H1 (cell line): ENCODE measurements around the gene GNG7. TPM values are rescaled to one million over a fixed set of nuclear protein-coding genes. Genes with fewer than 3 reads are reported as not detected.

ENCODE experiments used
- BCL11A ChIP-seq, 2 experiments: IDR thresholded peaks; one replicate each; pipeline ENCODE4 v1.6.1; 2011; ENCODE audit warnings: low read depth in 2 of 2, low read length in 2 of 2, mild to moderate bottlenecking in 2 of 2
- CHD7 ChIP-seq: fragments of 300-600 bp; sonication (generic); IDR thresholded peaks from 2 replicates; pipeline ENCODE4 v1.7.1; 2012; ENCODE audit warnings: low read length, moderate library complexity, mild to moderate bottlenecking, inconsistent platforms; ENCODE audit not compliant: insufficient replicate concordance
- CTBP2 ChIP-seq: IDR thresholded peaks from 2 replicates; pipeline ENCODE4 v1.7.0; 2011; ENCODE audit warnings: borderline replicate concordance, mild to moderate bottlenecking, moderate library complexity, mixed read lengths, low read length; ENCODE audit not compliant: insufficient read depth, insufficient read length
- KDM4A ChIP-seq: IDR thresholded peaks from one replicate; pipeline ENCODE4 v1.7.1; 2012; ENCODE audit warnings: low read depth, mild to moderate bottlenecking, moderate library complexity, low read length, inconsistent platforms; ENCODE audit not compliant: severe bottlenecking
- POU5F1 ChIP-seq: IDR thresholded peaks from 2 replicates; pipeline ENCODE4 v1.6.1; 2011; ENCODE audit warnings: low read depth, mild to moderate bottlenecking, low read length, moderate library complexity
- SP2 ChIP-seq: IDR thresholded peaks from 2 replicates; pipeline ENCODE4 v1.6.1; 2012; ENCODE audit warnings: mild to moderate bottlenecking, low read length, inconsistent platforms
- YY1 ChIP-seq: IDR thresholded peaks from 2 replicates; pipeline ENCODE4 v1.6.1; 2011; ENCODE audit warnings: low read depth, mild to moderate bottlenecking, low read length
- ZNF274 ChIP-seq: IDR thresholded peaks from 2 replicates; pipeline ENCODE4 v1.7.0; 2012; ENCODE audit warnings: low read length, borderline replicate concordance; ENCODE audit errors: extremely low read depth
- polyA plus RNA-seq, 7 experiments: library from polyadenylated mRNA; depleted of rRNA in 3 of 7; stranded (reverse) in 5 of 7; unstranded in 2 of 7; fragments of >200 nt in 5 of 7; fragments of 200-250 nt in 2 of 7; gene quantifications; 1 replicate in 5 of 7; 2 replicates in 1 of 7; 4 replicates in 1 of 7; pipeline versions ENCODE4 v1.2.1 to v1.2.3, GENCODE V29; 2011 to 2013; ENCODE audit warnings: missing spikeins in 2 of 7, mixed read lengths in 2 of 7
- total RNA-seq: library from RNA; stranded (reverse); fragmentation: NEBNext Ultra II Directional; extraction: Animal tissue kit (Norgen Biotek cat#: 25700); gene quantifications from 2 replicates; pipeline ENCODE4 v1.2.1, GENCODE V29; 2021

Gene GNG7
- total and polyA plus RNA-seq, 2 of the 8 experiments (the other 6 are each of a cell fraction or from before 2014, with no cell fraction given), result 2.8 to 7.8 TPM

- no peak for TF ChIP-seq CHD7
- TF ChIP-seq ZNF274, result no peak
- TF ChIP-seq KDM4A, result no peak
- TF ChIP-seq POU5F1, result no peak
- no peak for TF ChIP-seq SP2
- no peak for TF ChIP-seq YY1
- no peak for TF ChIP-seq BCL11A (IDR thresholded peaks at IDR 0.05; ENCODE audit: low read depth in 2 of 2, low read length in 2 of 2)
- TF ChIP-seq CTBP2, result no peak
These were observed 54.0 kb downstream of the GNG7 start (continued) for GRCh38 chr19:2648528-2648937.
